H1 (cell line): ENCODE data around the gene ANK3.

Source experiments
- GABPA ChIP-seq: IDR thresholded peaks from 2 replicates; pipeline ENCODE4 v1.6.1; 2011; ENCODE audit warnings: mild to moderate bottlenecking, low read length, moderate library complexity, borderline replicate concordance; ENCODE audit not compliant: insufficient read depth
- MAX ChIP-seq: IDR thresholded peaks from 2 replicates; pipeline ENCODE4 v1.6.1; 2012; ENCODE audit warnings: inconsistent platforms
- POLR2A ChIP-seq, 2 experiments: IDR thresholded peaks; 1 replicate in 1 of 2; 2 replicates in 1 of 2; pipeline ENCODE4 v1.6.1; 2011; ENCODE audit warnings: low read depth in 2 of 2, low read length in 2 of 2, mild to moderate bottlenecking in 2 of 2; ENCODE audit errors: control extremely low read depth in 1 of 2
- ZNF274 ChIP-seq: IDR thresholded peaks from 2 replicates; pipeline ENCODE4 v1.7.0; 2012; ENCODE audit warnings: low read length, borderline replicate concordance; ENCODE audit errors: extremely low read depth
- TF ChIP-seq, protein P1 (sequence below), 3 experiments: IDR thresholded peaks; 1 replicate in 2 of 3; 2 replicates in 1 of 3; pipeline versions ENCODE4 v1.5.1 to v1.6.1; 2011; ENCODE audit warnings: low read length in 3 of 3, mild to moderate bottlenecking in 3 of 3, inconsistent platforms in 2 of 3, low read depth in 1 of 3, moderate library complexity in 1 of 3; ENCODE audit not compliant: insufficient read depth in 1 of 3; ENCODE audit errors: control extremely low read depth in 1 of 3

DNA sequence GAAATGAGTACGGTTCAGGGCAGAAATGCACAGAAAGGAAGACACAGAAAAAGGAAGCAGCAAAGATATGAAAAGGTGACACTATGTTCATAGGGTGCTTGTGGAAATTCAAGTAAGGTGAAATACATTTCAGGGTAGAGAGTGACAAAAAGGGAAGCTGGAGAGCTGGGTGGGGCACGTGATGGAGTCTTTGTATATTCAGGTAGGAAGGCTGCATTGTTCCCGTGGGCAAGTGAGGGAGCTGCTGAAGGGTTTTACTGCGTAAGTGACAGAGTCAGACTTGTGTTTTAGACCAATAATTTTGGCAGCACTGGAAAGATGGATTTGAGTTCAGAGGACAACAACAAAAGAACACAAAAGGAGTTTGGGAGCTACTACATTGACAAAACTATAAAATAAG, 35.3 kb upstream of the ANK3 start:
- TF ChIP-seq GABPA (no peak), MAX (no peak), ZNF274 (no peak), POLR2A (IDR thresholded peaks at IDR 0.05; ENCODE audit: control extremely low read depth in 1 of 2, low read depth in 2 of 2, low read length in 2 of 2) (no peak)
- TF ChIP-seq, protein P1, sequence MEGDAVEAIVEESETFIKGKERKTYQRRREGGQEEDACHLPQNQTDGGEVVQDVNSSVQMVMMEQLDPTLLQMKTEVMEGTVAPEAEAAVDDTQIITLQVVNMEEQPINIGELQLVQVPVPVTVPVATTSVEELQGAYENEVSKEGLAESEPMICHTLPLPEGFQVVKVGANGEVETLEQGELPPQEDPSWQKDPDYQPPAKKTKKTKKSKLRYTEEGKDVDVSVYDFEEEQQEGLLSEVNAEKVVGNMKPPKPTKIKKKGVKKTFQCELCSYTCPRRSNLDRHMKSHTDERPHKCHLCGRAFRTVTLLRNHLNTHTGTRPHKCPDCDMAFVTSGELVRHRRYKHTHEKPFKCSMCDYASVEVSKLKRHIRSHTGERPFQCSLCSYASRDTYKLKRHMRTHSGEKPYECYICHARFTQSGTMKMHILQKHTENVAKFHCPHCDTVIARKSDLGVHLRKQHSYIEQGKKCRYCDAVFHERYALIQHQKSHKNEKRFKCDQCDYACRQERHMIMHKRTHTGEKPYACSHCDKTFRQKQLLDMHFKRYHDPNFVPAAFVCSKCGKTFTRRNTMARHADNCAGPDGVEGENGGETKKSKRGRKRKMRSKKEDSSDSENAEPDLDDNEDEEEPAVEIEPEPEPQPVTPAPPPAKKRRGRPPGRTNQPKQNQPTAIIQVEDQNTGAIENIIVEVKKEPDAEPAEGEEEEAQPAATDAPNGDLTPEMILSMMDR (IDR thresholded peaks at IDR 0.05; ENCODE audit: control extremely low read depth in 1 of 3, insufficient read depth in 1 of 3, low read depth in 1 of 3, low read length in 3 of 3), result no peak
